NCI-H128 (cell line): Measurements from ENCODE around the gene CA5B.
"Not testable (repeated sequence)": the region's sequence is repeated elsewhere in the genome, so short reads cannot be mapped to it uniquely, and the experiment has no call there.

Experiments
- DNase-seq: peaks from one replicate; lab custom pipeline; 2025; ENCODE audit not compliant: unreplicated experiment; lab: John Stamatoyannopoulos, UW

CA5B gene

DNA sequence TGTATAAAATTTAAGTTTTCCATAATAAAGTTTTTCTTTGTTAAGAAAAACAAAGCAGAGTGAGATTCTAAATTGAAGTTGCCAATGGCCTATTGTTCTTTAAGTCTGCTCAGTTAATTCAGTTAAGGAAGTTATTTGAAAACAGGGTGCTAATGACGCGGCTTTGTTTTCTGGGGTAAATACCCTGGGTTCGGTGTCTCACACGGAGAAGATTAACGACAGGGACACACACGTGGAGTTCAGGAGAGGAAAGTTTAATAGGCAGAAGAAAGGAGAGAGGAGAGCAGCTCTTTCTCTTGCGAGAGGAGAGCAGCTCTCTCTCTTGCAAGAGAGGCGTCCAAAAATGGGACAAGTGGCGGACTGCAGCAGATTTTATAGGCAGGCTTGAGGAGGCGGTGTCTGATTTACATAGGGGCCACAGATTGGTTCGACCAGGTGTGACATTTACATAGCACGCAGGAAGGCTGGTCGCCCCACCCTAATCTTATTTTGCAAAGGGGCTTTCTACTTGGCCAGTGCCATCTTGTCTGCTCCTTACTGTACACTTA lies 9.6 kb downstream of the CA5B start:
- DNase-seq = no peak

DNA sequence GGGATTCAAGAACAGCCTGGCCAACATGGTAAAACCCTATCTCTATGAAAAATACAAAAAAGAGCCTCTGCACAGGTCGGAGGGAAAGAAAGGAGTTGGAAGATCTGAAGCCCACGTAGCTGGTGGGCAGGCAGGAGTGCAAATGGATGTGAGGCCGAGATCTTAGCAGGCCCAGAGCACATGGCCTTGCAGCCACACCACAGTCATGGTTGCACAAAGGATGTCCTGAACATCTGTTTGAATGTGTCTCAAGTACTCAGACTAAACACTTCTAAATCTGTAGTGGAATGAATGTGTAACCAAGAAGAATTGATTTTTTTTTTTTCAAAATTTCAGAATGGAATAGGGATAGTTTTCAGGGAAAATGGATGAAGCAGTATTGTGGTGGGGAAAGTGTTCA lies 10.8 kb downstream of the CA5B start:
- DNase-seq = no peak

DNA sequence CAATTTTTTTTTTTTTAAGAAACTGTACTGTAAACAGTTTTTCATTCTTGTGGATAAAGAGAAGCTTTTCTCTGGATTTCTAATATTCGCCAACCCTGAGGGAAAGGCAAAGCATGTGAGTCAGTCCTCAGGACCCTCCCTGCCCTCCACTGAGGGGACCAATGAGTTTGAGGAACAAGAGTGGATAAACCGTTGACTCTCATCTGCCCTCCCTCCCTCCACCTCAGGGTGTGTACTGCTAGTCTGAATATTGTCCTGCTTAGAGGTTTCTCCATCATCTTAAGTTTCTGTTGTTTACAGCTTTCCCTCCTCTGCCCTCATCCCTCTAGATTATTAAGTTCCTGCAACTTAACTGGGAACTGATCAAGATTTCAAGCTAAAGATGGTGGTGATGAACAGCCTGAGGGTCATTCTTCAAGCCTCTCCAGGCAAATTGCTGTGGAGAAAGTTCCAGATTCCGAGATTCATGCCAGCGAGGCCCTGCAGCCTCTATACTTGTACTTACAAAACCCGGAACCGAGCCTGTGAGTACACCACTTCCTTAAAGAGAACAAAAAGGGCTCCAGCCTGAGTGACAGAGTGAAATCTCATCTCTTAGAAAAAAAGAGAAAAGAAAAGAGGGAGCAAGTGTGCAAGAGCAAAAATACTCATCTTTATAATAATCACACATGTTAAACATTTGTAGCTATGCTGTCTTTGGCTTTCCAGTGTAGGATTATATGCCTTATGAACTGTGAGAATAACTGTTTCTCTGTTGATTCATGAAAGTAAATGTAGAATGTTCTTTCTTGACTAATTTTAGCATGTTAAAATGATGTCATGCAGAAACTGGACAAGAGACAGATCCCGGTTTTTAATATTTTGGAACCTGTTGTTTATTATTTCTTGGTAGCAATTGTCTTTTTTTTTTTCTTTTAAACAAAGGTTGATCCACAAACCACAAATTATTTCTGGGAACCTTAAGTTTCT lies 11.9 kb downstream of the CA5B start:
- no peak for DNase-seq

DNA sequence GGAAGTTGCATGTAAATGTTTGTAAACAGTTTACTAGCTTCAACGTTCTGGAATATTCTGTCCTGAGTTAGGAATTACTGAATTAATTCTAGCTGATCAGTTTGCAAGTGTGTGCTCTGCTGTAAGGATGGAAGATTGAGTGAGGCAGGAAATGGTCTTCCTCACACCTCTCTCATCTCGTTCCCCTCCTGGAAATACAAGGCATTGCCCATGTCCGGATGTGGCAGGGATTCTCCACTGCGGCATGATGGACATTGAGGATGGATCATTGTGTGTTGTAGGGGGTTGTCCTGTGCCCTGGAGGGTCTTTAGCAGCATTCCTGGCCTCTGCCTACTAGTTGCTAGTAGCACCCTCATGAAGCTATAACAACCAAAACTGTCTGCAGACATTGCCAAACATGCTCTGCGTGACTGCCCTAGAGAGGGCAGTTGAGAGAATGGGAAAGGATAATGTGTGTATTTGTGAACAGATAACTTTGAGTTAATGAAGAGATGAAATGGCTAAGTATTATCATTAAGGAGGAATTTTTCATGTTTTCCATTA lies 12.6 kb downstream of the CA5B start:
- no peak for DNase-seq

DNA sequence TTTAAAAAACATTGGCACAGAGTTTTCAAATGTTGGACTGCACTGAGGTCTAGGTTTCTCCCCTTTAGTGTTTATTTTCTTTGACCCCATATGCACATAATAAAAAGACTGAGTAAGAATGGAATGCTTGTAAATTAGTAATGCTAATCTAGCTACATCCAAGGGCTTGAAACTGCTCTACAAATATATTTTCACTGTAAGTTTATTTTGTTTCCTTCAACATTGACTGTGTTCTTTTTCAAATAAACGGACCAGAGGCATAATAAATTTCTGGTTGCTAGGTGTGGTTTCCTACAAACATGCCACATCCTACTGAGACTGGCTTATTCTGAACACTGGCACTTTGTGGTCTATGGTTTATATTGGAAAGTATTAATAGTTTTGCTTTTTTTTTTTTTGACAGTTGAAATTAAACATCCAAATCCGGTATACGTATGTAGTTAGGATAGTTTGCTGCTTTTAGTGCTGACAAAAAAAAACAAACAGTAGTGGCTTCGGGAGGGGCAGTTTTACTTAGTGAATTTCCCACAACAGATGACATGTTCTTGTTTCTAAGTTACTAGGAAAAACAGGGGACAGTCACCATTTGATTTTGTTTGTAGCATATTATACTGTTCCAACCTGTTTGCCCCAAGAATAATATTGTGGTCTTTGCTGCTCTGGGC lies 13.2 kb downstream of the CA5B start:
- no peak for DNase-seq

DNA sequence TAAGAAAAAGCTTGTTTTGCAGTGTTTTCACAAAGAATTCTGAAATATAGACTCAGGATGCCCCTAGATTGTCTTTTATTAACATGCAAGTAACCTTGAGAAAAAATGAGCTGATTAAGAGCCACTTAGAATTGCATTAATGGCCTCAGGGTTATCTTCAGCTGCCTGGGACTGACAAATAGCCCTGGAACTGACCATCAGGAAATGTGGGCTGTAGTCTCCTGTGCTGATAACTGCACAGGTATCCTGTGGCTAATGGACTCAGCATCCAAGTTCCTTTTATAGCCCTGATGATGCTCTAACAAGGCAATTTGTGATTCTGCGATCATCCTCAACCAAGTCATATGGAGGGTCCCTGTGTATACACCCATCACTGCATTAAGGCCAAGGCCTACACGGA lies 17.0 kb downstream of the CA5B start:
- no peak for DNase-seq

DNA sequence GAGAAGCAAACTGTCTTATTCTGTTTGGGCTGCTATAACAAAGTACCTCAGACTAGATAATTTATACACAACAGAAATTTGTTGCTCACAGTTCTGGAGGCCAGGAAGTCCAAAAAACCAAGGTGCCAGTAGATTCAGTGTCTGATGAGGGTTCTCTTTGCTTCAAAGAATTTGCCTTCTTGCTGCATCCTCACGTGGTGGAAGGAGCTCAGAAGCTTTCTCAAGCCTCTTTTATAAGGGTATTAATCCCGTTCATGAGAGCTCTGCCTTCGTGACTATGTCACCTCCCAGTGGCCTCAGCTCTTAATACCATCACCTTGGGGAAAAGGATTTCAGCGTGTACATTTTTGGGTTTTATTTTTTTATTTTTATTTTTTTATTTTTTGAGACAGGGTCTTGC lies 20.1 kb downstream of the CA5B start:
- no peak for DNase-seq

DNA sequence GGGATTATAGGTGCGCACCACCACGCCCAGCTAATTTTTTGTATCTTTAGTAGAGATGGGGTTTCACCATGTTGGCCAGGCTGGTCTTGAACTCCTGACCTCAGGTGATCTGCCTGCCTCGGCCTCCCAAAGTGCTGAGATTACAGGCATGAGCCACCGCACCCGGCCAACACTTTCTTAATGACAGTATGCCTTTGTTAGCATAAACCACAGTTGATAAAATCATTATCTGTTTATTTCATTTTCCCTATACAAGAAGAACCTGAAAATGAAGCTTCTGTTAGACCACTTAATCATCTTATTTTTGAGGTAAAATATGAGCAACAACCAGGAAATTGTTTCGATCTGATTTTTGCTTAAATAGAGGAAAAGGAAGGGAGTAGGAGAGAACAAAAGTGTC lies 21.8 kb downstream of the CA5B start:
- not testable (repeated sequence) for DNase-seq

DNA sequence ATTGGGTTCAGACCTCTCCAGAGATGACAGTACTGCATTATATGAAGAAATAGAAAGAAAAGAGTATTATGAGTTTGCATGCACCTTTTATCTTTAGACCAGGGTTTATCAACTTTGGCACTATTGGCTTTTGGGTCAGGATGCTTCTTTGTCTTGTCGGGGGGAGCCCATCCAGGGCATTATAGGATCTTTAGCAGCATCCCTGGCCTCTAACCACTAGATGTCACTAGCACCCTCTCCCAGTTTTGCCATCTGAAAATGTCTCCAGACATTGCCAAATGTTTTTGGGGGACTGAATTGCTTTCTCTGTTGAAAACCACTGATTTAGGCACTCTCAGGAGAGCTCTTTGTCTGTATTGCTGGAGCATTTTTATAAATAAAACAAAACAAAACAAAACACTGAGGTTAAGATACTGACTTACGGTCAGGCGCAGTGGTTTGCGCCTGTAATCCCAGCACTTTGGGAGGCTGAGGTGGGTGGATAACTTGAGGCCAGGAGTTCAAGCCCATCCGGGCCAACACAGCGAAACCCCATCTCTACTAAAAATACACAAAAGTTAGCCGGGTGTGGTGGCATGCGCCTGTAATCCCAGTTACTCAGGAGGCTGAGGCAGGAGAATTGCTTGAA lies 23.6 kb downstream of the CA5B start:
- DNase-seq = no peak

DNA sequence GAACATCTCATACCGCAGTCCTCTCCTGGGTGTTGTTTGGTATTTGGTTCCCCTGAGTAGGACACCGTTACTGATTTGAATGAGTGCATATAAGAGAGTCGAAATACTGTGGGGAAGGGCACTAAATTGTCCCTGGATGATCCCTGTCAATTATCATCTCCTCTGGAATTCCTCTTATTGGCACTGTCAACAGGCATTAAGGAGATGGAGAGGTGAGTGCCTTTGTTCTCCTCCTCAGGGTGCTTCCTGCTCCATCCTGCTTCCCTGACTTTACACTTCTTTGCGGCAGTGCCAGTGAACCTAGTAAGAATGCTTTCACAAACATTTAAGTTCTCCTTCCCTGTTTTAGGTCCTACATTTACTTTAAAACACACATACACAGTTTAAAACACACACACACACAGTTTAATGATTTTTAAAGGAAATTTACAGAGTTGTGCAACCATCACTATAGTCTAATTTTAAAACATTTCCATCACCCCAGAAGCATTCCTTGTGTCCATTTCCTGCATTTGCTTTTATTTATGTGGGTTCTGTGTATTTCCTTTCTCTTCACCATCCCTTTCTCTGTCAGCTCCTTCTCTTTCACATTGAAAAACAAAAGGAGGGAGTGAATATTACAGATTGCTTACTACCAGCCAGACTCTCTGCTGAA lies 31.4 kb downstream of the CA5B start:
- DNase-seq = no peak

DNA sequence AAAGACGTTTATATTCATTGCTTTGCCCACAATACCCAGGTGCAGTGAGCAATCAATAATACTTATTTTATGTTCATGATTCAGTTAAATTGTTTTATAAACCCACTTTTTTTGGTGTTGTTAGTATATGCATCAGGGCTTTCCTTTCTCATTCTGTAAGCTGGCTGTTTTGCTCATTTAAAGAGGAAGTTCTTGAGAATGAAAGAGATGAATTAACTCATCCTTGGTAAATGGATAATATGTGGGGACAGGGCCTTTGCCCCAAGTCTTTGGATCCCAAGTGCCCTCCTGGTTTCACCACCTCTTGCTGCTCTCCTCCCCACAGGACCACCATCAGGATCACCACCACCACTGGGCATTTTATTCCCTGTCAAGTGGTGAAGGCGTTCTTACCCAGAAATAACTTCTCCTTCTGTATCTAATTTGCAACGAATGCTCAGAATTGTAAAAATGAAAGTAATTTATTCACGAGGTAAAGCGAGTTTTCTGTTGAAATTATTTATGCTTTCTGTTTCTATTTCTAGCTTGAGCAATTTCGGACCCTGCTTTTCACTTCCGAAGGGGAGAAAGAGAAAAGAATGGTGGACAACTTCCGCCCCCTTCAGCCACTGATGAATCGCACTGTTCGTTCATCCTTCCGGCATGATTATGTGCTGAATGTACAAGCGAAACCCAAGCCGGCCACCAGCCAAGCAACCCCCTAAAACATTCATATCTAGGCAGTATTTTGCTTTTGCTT lies 44.1 kb downstream of the CA5B start:
- DNase-seq = no peak

DNA sequence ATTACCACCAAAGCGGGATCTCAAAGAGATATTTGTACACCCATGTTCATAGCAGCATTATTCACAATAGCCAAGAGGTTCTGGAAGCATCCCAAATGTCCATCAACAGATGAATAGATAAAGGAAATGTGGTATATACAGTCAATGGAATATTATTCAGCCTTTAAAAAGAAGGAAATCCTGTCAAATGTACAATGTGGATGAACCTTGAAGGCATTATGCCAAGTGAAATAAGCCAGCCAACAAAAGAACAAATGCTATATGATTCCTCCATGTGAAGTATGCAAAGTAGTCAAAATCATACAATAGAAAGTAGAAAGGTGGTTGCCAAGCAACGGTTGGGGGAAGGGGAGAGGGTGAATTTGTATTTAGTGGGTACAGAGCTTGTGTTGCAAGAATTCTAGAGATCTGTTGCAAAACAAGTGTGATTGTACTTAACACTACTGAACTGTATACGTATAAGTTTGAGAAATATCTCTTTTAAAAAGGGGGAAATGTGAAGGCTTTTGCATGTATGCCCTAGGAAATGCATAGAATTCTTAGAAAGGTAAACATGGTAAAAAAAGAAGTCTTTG lies 47.2 kb downstream of the CA5B start:
- DNase-seq = no peak

DNA sequence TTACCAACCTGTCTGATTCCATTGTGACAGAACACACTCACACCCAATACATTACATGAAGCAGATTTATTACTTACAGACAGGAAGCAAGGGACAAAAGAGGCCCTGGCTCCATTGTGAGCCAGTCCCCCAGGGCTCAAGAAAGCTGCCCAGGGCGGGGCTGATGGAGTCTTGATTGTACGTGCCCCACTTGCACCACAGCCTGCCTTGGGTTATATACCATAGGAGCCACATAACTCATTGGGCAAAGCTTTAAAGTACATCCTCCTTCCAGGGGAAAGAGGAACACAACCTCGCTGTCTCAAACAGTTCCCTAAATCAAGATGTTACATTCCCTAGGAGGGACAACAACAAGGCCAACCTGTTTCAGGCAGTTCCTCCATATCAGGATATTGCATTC lies 48.8 kb downstream of the CA5B start:
- no peak for DNase-seq

DNA sequence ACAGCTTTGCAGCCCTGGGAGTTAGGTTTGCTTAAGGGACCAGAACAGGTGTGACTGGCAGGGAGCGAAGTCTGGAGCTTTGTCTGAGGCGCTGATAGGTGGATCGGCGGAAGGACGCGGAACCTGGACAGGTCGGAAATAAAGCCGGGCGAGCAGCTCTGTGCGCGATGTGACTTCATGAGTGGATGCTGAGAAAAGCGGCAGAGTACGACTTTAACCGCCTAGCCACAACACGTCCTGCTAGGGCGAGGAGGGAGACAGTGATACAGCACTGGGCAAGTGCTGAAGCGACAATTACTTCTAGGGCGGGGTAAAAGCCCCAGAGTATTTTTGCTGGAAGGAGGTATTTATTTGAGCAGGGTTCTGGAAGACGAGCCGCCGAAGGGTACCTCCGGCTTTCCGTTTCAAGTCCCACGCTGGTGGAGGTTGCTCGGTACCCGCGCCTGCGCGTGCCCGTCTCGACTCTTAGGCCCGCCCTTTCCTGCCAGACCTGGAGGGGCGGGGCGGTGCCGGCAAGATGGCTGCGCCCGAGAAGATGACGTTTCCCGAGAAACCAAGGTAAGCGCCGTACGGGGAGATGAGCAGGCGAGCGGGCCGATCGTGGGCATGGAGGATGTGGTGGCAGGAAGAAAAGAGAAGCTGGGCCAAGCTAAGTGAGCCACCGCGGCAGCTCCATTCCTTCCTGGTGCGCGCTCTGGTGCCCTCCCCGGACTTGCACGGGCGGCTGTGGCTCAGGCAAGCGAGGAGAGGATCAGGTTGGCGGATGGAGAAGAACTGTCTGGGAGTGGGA lies 52.1 kb downstream of the CA5B start, which contains the start of gene ZRSR2:
ZRSR2 (plus strand) TSS at position 506 of the 790 bp plus-strand sequence; CDS start at position 518, 12 bp downstream.
- DNase-seq = peak; percentile 55

DNA sequence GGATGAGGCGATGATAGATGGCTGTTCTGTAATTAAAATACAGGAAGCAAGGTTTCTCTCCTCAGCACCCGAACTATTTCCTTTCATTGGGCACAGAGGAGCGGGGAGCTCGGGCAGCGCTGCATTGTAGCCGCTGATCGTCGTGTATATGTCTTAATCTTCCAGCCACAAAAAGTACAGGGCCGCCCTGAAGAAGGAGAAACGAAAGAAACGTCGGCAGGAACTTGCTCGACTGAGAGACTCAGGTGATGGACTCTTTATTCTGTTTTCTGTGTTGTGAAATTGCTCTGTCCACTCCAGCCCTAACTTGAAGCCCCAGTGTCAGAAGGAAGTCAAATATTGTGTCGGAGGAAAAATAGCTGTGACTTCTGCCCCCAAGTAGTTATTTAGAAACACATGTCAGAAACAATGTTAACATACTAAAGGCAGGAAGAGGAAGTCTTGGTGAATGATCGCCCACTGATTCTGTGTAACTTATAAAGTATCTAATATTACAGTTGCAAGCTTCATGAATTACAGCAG lies 52.8 kb downstream of the CA5B start:
- DNase-seq = no peak

DNA sequence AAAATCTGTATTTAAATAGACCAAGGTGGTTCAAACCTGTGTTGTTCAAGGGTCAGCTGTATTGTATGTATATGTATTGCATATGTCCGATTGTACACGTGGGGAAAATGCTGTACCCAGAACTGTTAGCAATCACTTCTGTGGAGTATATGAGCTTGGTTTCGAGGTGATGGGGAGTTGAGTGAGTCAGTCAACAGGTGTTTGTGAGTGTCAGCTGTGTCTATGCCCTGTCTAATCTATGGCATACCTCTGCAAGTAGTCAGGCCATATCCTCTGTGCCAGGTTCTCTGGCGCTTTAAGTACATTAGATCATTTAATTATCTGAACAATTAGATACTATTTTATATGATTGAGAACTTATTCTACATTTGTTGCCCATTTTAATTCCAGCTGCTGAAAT lies 59.6 kb downstream of the CA5B start:
- no peak for DNase-seq

DNA sequence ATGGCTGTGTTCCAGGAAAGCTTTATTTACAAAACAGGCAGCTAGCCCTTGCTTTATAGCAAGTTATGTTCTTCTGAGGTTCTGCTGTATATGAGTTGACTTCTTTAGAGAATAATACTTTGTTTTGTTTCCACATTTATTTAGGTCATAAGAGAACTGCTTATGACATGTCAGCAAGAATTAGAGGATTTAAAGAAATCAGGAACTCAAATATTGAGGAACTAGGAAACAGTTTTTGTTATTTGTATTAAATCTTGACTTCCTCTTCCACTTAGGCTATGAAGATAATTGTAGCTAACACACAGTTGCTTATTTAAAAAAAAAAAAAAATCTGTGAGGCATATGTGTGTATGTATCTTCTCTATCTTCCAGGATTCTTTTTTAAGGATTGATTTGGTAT lies 66.5 kb downstream of the CA5B start:
- DNase-seq = no peak

DNA sequence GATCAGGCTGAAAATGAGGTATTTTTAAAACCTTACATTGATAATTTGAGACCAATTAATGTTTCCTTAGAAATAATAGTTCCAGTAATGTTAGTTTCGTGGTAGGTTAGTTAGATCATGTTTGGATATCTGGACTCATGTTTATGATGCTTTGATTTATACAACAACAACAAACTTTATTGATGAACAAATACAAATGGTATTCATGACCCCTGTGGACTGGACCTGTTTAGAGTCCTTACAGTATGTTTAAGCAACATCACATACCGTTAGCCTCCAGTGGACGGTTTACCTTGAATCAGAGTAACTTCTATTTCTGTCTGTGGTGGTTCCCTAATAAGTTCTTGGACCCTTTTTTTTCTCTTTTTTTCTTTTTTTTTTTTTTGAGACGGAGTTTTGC lies 70.2 kb downstream of the CA5B start:
- DNase-seq = no peak
